Mucosa of descending colon (tissue), 3 donors: Measurements from ENCODE around the gene MOB4. TPM values are rescaled to one million over a fixed set of nuclear protein-coding genes. Genes with fewer than 3 reads are reported as not detected.

Experiments used
- ATAC-seq: fragments of 200-7000 bp; cut with Tn5 transposase; one replicate; pipeline ENCODE4 v1.9.1; 2020; ENCODE audit warnings: mild to moderate bottlenecking, moderate library complexity
- DNase-seq, 3 donors: peaks; one replicate each; pipeline ENCODE4 v3.0.0-alpha.2; 2020
- H3K36me3 ChIP-seq: fragments of 200-600 bp; one replicate; pipeline ENCODE4 v1.8.0; 2021; ENCODE audit warnings: low read depth, mild to moderate bottlenecking
- H3K4me1 ChIP-seq: fragments of 200-600 bp; one replicate; pipeline ENCODE4 v1.8.0; 2021; ENCODE audit warnings: low read depth, mild to moderate bottlenecking
- H3K4me3 ChIP-seq: fragments of 200-600 bp; one replicate; pipeline ENCODE4 v1.8.0; 2021; ENCODE audit warnings: mild to moderate bottlenecking
- H3K9me3 ChIP-seq: fragments of 200-600 bp; one replicate; pipeline ENCODE4 v1.8.0; 2021; ENCODE audit warnings: mild to moderate bottlenecking
- intact Hi-C, 2 donors: fragments of 100-400 bp; cut with DNase I in 1 of 2; cut with micrococcal nuclease in 1 of 2; formaldehyde crosslinking; loops; one replicate each; pipeline versions ENCODE4 v1.11.0 to v1.11.1; 2022; cut with DNase I, micrococcal nuclease
- total RNA-seq, 3 donors: library from RNA; stranded (reverse); fragmentation: NEBNext Ultra II Directional in 2 of 3; extraction: Animal tissue kit (Norgen Biotek cat#: 25700) in 2 of 3; gene quantifications; one replicate each; pipeline versions ENCODE4 v1.2.1 to v1.2.4, GENCODE V29; 2021 to 2023
- TF ChIP-seq, protein P1 (sequence below): fragments of 200-600 bp; IDR thresholded peaks from one replicate; pipeline ENCODE4 v1.8.0; 2022; ENCODE audit warnings: antibody characterized with exemption, mild to moderate bottlenecking
- donor health status: DM: no; HTN: no; CAD: no; lungs with moderate emphysema.
- donor health status: DM: no; HTN: no; CAD: no.
- donor health status: DM: no; HTN: yes; CAD: no.

MOB4 gene
- total RNA-seq, 3 donors from 2014 or later: 17.6 to 26.9 (median 26.4) TPM

DNA sequence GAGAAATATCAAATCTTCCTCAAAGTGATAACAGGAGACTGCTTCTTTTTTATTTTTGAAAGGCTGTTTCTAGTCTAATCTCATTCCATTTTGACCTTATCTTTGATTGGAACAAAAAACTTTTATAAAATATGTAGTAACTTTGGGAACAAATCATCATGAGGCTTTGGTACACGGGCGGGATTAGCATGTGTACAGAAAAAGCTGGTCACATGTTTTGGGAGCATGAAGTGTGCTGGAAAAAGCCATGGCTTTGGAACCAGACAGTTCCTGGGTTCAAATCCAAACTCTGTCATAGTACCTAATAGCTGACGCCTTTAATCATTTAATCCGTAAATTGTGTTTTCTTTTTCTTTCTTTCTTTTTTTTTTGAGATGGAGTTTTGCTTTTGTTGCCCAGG lies 81.3 kb downstream of the MOB4 start:
- Histone ChIP-seq H3K36me3 (no peaks in the 10 kb centered on the region), H3K4me3 (no peak overlapping the region), H3K4me1 (no peaks in the 10 kb centered on the region), H3K9me3 (no peaks in the 10 kb centered on the region)
- DNase-seq (no peak), ATAC-seq (no peak)
- intact Hi-C loops: no loop called here
- TF ChIP-seq, protein P1, sequence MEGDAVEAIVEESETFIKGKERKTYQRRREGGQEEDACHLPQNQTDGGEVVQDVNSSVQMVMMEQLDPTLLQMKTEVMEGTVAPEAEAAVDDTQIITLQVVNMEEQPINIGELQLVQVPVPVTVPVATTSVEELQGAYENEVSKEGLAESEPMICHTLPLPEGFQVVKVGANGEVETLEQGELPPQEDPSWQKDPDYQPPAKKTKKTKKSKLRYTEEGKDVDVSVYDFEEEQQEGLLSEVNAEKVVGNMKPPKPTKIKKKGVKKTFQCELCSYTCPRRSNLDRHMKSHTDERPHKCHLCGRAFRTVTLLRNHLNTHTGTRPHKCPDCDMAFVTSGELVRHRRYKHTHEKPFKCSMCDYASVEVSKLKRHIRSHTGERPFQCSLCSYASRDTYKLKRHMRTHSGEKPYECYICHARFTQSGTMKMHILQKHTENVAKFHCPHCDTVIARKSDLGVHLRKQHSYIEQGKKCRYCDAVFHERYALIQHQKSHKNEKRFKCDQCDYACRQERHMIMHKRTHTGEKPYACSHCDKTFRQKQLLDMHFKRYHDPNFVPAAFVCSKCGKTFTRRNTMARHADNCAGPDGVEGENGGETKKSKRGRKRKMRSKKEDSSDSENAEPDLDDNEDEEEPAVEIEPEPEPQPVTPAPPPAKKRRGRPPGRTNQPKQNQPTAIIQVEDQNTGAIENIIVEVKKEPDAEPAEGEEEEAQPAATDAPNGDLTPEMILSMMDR: no peak

GRCh38 chr2:197598450-197598849 lies 82.6 kb downstream of the MOB4 start:
- ATAC-seq (no peak), DNase-seq (no peak)
- no peaks in the 10 kb centered on the region for H3K9me3 ChIP-seq
- TF ChIP-seq, protein P1: no peak
- intact Hi-C loops: no loop called here
- no peaks in the 10 kb centered on the region for H3K36me3 ChIP-seq
- H3K4me3 ChIP-seq: no peak overlapping the region
- H3K4me1 ChIP-seq: no peaks in the 10 kb centered on the region

DNA sequence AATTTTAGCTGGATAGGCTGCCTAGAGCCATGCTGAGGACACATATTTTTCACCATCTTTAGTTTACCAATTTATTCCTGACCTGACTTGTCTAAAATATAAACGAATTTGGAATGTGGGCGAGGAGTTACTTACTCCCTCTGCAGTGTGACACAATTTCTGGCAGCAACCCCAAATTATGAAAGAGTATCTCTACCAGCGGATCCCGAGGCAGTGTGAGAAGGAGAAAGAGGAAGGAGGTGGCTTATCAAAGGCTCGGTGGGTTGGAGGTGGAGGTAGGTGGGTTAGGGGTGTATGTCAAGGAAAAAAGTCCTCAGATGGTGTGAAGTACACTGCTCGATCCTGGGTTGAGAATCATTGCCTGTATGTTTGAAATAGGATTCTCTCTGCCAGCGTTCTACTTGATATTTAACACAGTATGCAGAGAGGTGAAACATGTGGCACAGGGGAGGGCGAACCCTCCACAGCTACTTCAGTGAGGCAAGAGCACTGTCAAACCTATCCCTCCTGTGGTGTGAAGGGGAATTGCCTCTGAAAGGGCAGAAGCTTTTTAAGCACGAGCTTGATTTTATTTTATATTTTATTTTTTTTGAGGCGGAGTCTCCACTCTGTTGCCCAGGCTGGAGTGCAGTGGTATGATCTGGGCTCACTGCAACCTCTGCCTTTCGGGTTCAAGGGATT lies 83.6 kb downstream of the MOB4 start:
- peak; percentile 46 for ATAC-seq
- TF ChIP-seq, protein P1: no peak
- intact Hi-C loops: no loop called here
- no peak overlapping the region for H3K4me3 ChIP-seq
- H3K36me3 ChIP-seq: no peaks in the 10 kb centered on the region
- H3K4me1 ChIP-seq: no peaks in the 10 kb centered on the region
- no peaks in the 10 kb centered on the region for H3K9me3 ChIP-seq
- DNase-seq: peak in 1 of 3 donors; percentile 4

GRCh38 chr2:197600306-197600705 lies 84.4 kb downstream of the MOB4 start:
- ATAC-seq (no peak), DNase-seq (no peak)
- Histone ChIP-seq H3K4me3 (no peak overlapping the region), H3K9me3 (no peaks in the 10 kb centered on the region), H3K4me1 (no peaks in the 10 kb centered on the region), H3K36me3 (no peaks in the 10 kb centered on the region)
- TF ChIP-seq, protein P1: no peak
- intact Hi-C loops: no loop called here

DNA sequence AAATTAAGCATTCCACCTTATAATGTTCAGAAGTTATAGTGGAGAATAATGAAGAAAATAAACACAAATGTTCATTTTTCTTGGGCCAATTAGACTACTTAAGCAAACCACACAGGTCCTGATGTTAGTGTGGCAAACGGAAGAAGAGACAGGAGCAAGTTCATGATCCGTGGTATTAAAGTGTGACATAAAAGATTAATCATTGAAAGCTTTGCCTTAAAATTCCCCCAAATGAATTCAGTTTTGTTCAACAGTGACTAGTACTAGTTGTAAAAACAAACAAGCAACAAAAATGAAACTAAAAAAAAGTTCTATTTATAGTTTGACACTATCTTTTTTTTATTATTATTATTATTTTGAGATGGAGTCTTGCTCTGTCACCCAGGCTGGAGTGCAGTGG lies 85.9 kb downstream of the MOB4 start:
- no peak for DNase-seq
- Histone ChIP-seq H3K9me3 (no peaks in the 10 kb centered on the region), H3K4me1 (no peaks in the 10 kb centered on the region), H3K36me3 (no peaks in the 10 kb centered on the region), H3K4me3 (no peak overlapping the region)
- intact Hi-C loops: no loop called here
- no peak for ATAC-seq
- TF ChIP-seq, protein P1: no peak

Other genes starting within 250 kb of the MOB4 start
- gene ANKRD44, start 205.3 kb upstream of the MOB4 start, total RNA-seq: 10 to 100 TPM in 2 of 3 donors, 1 to 10 TPM in 1; 9.7 to 25.7 (median 13.7) TPM
- gene SF3B1, start 81.0 kb upstream of the MOB4 start, total RNA-seq: 100 to 1,000 TPM; 195 to 255 (median 238) TPM
- gene COQ10B, start 62.5 kb upstream of the MOB4 start, total RNA-seq: 10 to 100 TPM; 28.1 to 32.4 (median 31.7) TPM
- 100 to 1,000 TPM; 162 to 219 (median 172) TPM for gene HSPD1, start 16.2 kb upstream of the MOB4 start, total RNA-seq
- 100 to 1,000 TPM in 1 of 3 donors, 10 to 100 TPM in 2; 79.0 to 106 (median 84.8) TPM for gene HSPE1, start 15.7 kb upstream of the MOB4 start, total RNA-seq
- gene RFTN2, start 159.5 kb downstream of the MOB4 start, total RNA-seq: 1 to 10 TPM; 1.9 to 5.5 (median 2.0) TPM
- gene MARS2, start 189.3 kb downstream of the MOB4 start, total RNA-seq: 10 to 100 TPM in 2 of 3 donors, 1 to 10 TPM in 1; 7.7 to 11.2 (median 10.3) TPM